Measurements from ENCODE around the gene CHD5. TPM values are rescaled to one million over a fixed set of nuclear protein-coding genes. Genes with fewer than 3 reads are reported as not detected.

The CHD5 gene
- total RNA-seq, 2 experiments from 2014 or later: 0.27 to 0.45 TPM

GRCh38 chr1:6210591-6211355 is 30.7 kb upstream of the CHD5 start:
- Mint-ChIP-seq H3K27me3 (ENCODE audit: low read depth) (peaks cover 37% of the 10 kb centered on the region), H3K27ac (no peak overlapping the region), H3K4me3 (no peak overlapping the region), H3K9me3 (no peaks in the 10 kb centered on the region), H3K36me3 (ENCODE audit: low read depth) (no peaks in the 10 kb centered on the region), H3K4me1 (ENCODE audit: low read depth) (peaks cover 9% of the 10 kb centered on the region)
- CTCF ChIA-PET: no interaction called here
- no peak for DNase-seq
- intact Hi-C loops (cut with micrococcal nuclease): no loop called here

GRCh38 chr1:6209661-6210580 is 29.8 kb upstream of the CHD5 start:
- peaks cover 32% of the 10 kb centered on the region for H3K27me3 Mint-ChIP-seq (ENCODE audit: low read depth)
- no peaks in the 10 kb centered on the region for H3K36me3 Mint-ChIP-seq (ENCODE audit: low read depth)
- intact Hi-C loops (cut with micrococcal nuclease): no loop called here
- H3K4me1 Mint-ChIP-seq (ENCODE audit: low read depth): peaks cover 9% of the 10 kb centered on the region
- H3K9me3 Mint-ChIP-seq: no peaks in the 10 kb centered on the region
- peak overlapping the region; percentile 12 for H3K4me3 Mint-ChIP-seq
- CTCF ChIA-PET: interaction anchor here (0.6 kb wide), 1 partner anchor 97 kb away, joined by 3 read pairs; no protein-coding TSS in a partner anchor
- no peak for DNase-seq
- H3K27ac Mint-ChIP-seq: no peak overlapping the region

DNA sequence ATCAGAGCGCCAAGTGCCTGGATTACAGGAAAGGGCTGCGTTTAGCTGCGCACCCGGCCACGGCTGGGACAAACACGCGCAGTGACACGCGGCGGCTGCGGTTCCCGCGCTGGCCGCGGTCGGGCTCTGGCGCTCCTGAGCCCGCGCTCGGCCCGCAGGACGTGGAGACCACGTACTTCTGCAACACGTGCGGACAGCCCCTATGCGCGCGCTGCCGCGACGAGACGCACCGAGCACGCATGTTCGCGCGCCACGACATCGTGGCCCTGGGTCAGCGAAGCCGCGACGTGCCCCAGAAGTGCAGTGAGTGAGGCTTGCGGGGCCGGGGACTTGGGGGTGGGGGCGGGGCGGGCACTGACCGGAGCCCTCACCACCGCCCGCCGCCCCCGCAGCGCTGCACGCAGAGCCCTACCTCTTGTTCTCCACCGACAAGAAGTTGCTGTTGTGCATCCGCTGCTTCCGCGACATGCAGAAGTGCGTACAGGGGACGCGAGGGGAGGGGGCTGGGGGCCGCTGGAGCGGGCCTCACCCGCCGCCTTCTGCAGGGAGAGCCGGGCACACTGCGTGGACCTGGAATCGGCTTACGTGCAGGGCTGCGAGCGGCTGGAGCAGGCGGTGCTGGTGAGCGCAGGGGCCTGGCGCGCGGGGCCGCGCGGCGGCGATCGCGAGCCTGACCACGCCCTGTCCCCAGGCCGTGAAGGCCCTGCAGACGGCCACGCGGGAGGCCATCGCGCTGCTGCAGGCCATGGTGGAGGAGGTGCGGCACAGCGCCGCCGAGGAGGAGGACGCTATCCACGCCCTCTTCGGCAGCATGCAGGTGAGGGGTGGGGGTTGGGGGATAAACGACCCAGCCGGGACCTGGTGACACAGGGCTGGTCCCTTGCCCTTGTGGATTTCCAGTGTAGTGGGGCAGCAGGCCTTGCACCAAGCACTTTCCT is 28.9 kb upstream of the CHD5 start:
- Mint-ChIP-seq H3K4me3 (peak overlapping the region; percentile 32), H3K27ac (no peak overlapping the region), H3K9me3 (no peaks in the 10 kb centered on the region), H3K36me3 (ENCODE audit: low read depth) (no peaks in the 10 kb centered on the region), H3K4me1 (ENCODE audit: low read depth) (peaks cover 12% of the 10 kb centered on the region), H3K27me3 (ENCODE audit: low read depth) (peaks cover 32% of the 10 kb centered on the region)
- CTCF ChIA-PET: interaction anchor here (0.6 to 1.2 kb wide), 6 partner anchors 30 to 272 kb away, joined by 3 to 5 read pairs (median 3); no protein-coding TSS in a partner anchor
- DNase-seq: peak; percentile 13
- intact Hi-C loops (cut with micrococcal nuclease): no loop called here

DNA sequence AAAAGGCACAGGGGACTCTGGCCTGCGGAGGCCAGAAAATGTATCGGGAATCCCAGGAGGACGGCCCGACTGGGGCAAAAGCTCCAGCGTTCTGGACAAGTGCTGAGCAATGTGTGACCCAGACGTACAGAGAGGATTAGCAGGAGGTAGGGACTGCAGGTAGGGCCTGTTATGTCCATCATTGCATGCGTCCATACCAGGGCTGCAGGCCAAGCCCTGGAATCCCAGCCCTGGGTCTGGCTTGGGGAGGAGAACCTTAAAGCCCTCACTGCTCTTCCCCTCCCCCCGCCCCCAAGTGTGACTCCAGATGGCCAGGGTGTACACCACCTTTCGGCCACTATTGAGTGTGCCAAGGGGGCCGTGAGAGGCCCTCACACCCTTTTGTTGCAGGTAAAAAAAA is 27.8 kb upstream of the CHD5 start:
- H3K36me3 Mint-ChIP-seq (ENCODE audit: low read depth): no peaks in the 10 kb centered on the region
- H3K4me3 Mint-ChIP-seq: no peak overlapping the region

GRCh38 chr1:6207075-6207885 is 27.2 kb upstream of the CHD5 start:
- H3K4me3 Mint-ChIP-seq: peak overlapping the region; percentile 67
- no peak for DNase-seq
- CTCF ChIA-PET: interaction anchor here (0.6 to 1.4 kb wide), 8 partner anchors 11 to 199 kb away, joined by 3 to 6 read pairs (median 4); no protein-coding TSS in a partner anchor
- H3K27me3 Mint-ChIP-seq (ENCODE audit: low read depth): peaks cover 23% of the 10 kb centered on the region
- intact Hi-C loops (cut with micrococcal nuclease): no loop called here
- no peaks in the 10 kb centered on the region for H3K9me3 Mint-ChIP-seq
- H3K36me3 Mint-ChIP-seq (ENCODE audit: low read depth): no peaks in the 10 kb centered on the region
- H3K27ac Mint-ChIP-seq: no peak overlapping the region
- peaks cover 12% of the 10 kb centered on the region for H3K4me1 Mint-ChIP-seq (ENCODE audit: low read depth)

More for the DNA sequence above, 27.8 kb upstream of the CHD5 start:
- H3K9me3 Mint-ChIP-seq: no peaks in the 10 kb centered on the region
- H3K27ac Mint-ChIP-seq: no peak overlapping the region
- intact Hi-C loops (cut with micrococcal nuclease): no loop called here
- CTCF ChIA-PET: interaction anchor here (0.6 to 1.4 kb wide), 6 partner anchors 25 to 273 kb away, joined by 3 to 5 read pairs (median 4); no protein-coding TSS in a partner anchor
- H3K27me3 Mint-ChIP-seq (ENCODE audit: low read depth): peaks cover 28% of the 10 kb centered on the region
- H3K4me1 Mint-ChIP-seq (ENCODE audit: low read depth): peaks cover 12% of the 10 kb centered on the region
- DNase-seq: no peak

DNA sequence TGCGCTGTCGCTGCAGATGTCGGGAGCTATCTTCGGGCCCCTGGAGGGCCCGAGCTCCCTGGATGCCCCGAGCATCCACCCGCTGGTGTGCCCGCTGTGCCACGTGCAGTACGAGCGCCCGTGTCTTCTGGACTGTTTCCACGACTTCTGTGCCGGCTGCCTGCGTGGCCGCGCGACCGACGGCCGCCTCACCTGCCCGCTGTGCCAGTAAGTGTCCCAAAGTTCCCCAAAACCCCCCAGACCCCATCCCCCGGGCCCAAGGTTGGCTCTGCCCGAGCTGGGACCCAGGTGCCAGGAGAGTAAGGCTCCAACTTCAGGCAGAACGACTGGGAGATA is 26.4 kb upstream of the CHD5 start:
- no peaks in the 10 kb centered on the region for H3K9me3 Mint-ChIP-seq
- H3K36me3 Mint-ChIP-seq (ENCODE audit: low read depth): no peaks in the 10 kb centered on the region
- CTCF ChIA-PET: interaction anchor here (0.6 to 1.4 kb wide), 13 partner anchors 10 to 302 kb away, joined by 3 to 6 read pairs (median 4); no protein-coding TSS in a partner anchor
- no peak overlapping the region for H3K27ac Mint-ChIP-seq
- peak overlapping the region; percentile 67 for H3K4me3 Mint-ChIP-seq
- intact Hi-C loops (cut with micrococcal nuclease): loop anchor here (1.0 kb wide), 1 partner anchor 29 kb away; the partner anchor contains the start of gene ICMT
- peaks cover 21% of the 10 kb centered on the region for H3K27me3 Mint-ChIP-seq (ENCODE audit: low read depth)
- no peak for DNase-seq
- H3K4me1 Mint-ChIP-seq (ENCODE audit: low read depth): peaks cover 12% of the 10 kb centered on the region

DNA sequence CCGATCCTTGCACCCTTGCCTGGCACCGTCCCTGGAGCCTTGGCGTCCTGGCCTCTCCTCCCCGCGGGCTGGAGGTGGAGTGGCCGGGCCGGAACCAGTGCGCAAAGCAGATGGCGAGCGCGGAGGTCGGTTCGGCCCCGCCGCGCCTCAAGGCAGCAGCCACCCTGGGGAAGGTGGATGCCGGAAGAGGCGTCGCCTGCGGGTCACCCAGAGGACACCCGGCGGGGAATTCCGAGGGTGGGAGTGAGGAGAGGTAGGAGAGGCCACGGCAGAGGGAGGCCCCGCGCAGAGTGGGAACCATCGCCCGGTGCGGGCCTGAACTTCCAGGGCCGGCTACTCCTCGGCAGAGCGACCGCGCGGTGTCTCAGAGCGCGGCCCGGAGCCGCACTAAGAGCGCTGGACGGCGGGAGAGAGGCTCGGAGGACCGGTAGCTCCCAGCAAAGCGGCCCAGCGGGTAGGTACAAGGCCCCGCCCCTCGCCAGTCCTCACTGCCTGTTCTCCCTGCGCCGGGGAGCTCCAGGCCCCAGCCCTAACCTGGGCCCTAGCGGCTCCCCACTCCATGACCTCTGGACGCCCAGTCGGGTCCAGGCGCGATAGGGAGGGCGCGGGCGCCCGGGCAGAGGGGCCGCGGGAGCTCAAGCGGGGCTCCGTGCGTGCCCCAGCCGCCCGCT is 25.9 kb upstream of the CHD5 start, which contains the start of gene RNF207:
RNF207 (plus strand) TSS at position 271 of the 671 bp plus-strand sequence. CDS start 417 bp downstream, outside the sequence.
- H3K4me3 Mint-ChIP-seq: peak within 1 kb of the TSS; percentile 67
- H3K36me3 Mint-ChIP-seq (ENCODE audit: low read depth): no peaks in the 10 kb centered on the region
- CTCF ChIA-PET: interaction anchor here (0.6 to 1.3 kb wide), 10 partner anchors 10 to 303 kb away, joined by 3 to 6 read pairs (median 4); no protein-coding TSS in a partner anchor
- H3K27me3 Mint-ChIP-seq (ENCODE audit: low read depth): peaks cover 21% of the 10 kb centered on the region
- H3K4me1 Mint-ChIP-seq (ENCODE audit: low read depth): peaks cover 12% of the 10 kb centered on the region
- no peak within 1 kb of the TSS for H3K27ac Mint-ChIP-seq
- peak; percentile 66 for DNase-seq
- intact Hi-C loops (cut with micrococcal nuclease): loop anchor here (1.0 kb wide), 1 partner anchor 29 kb away; the partner anchor contains the start of gene ICMT
- no peaks in the 10 kb centered on the region for H3K9me3 Mint-ChIP-seq

GRCh38 chr1:6202256-6202655 is 22.1 kb upstream of the CHD5 start:
- CTCF ChIA-PET: no interaction called here
- Mint-ChIP-seq H3K4me3 (no peak overlapping the region), H3K36me3 (ENCODE audit: low read depth) (peaks cover 18% of the 10 kb centered on the region), H3K27me3 (ENCODE audit: low read depth) (peaks cover 6% of the 10 kb centered on the region), H3K27ac (no peak overlapping the region), H3K9me3 (no peaks in the 10 kb centered on the region), H3K4me1 (ENCODE audit: low read depth) (peaks cover 33% of the 10 kb centered on the region)
- intact Hi-C loops (cut with micrococcal nuclease): no loop called here
- DNase-seq: no peak

- H3K4me3 Mint-ChIP-seq: peak overlapping the region; percentile 91
- no peaks in the 10 kb centered on the region for H3K9me3 Mint-ChIP-seq
- H3K27me3 Mint-ChIP-seq (ENCODE audit: low read depth): no peaks in the 10 kb centered on the region
- peaks cover 32% of the 10 kb centered on the region for H3K36me3 Mint-ChIP-seq (ENCODE audit: low read depth)
- DNase-seq: no peak
- peaks cover 41% of the 10 kb centered on the region for H3K4me1 Mint-ChIP-seq (ENCODE audit: low read depth)
- H3K27ac Mint-ChIP-seq: peak overlapping the region; percentile 95
- intact Hi-C loops (cut with micrococcal nuclease): no loop called here
- CTCF ChIA-PET: interaction anchor here (1.5 kb wide), 1 partner anchor 25 kb away, joined by 4 read pairs; no protein-coding TSS in a partner anchor
These were observed 20.2 kb upstream of the CHD5 start for GRCh38 chr1:6200188-6200809.

All from activated naive CD4-positive, alpha-beta T cell treated with anti-CD3 and anti-CD28 coated beads for 36 hours (primary cell).